Thyroid gland (tissue), 4 donors: Measurements from ENCODE around the gene MICU1. TPM values are rescaled to one million over a fixed set of nuclear protein-coding genes. Genes with fewer than 3 reads are reported as not detected.

Experiments
- DNase-seq, 2 donors: peaks; one replicate each; pipeline ENCODE4 v3.0.0-alpha.2; 2019
- H3K27ac ChIP-seq, 3 donors: fragments of 200-600 bp; sonication (generic); 1 replicate in 2 of 3; 2 replicates in 1 of 3; pipeline ENCODE4 v1.5.1; 2016 to 2019; ENCODE audit warnings: mild to moderate bottlenecking in 1 of 3, moderate library complexity in 1 of 3
- H3K27me3 ChIP-seq: fragments of 200-600 bp; sonication (generic); one replicate; pipeline ENCODE4 v1.5.1; 2019
- H3K36me3 ChIP-seq, 2 donors: fragments of 200-600 bp; sonication (generic); one replicate each; pipeline ENCODE4 v1.5.1; 2016 to 2019
- H3K4me1 ChIP-seq, 2 donors: fragments of 200-600 bp; sonication (generic); one replicate each; pipeline ENCODE4 v1.5.1; 2017 to 2019
- H3K4me3 ChIP-seq, 3 donors: fragments of 200-600 bp; sonication (generic); replicated peaks in 1 of 3; 1 replicate in 2 of 3; 2 replicates in 1 of 3; pipeline ENCODE4 v1.5.1; 2016; ENCODE audit warnings: mild to moderate bottlenecking in 1 of 3
- H3K9me3 ChIP-seq: fragments of 200-600 bp; sonication (generic); one replicate; pipeline ENCODE4 v1.5.1; 2017
- CTCF ChIP-seq, 6 experiments: fragments of 200-600 bp in 3 of 6; fragments of 450-650 bp in 3 of 6; sonication (generic) in 3 of 6; IDR thresholded peaks; one replicate each; pipeline ENCODE4 v1.5.1; 2016 to 2019; ENCODE audit warnings: antibody characterized with exemption in 6 of 6, mild to moderate bottlenecking in 2 of 6, inconsistent platforms in 1 of 6, moderate library complexity in 1 of 6
- POLR2A ChIP-seq, 2 donors: fragments of 450-650 bp; IDR thresholded peaks; one replicate each; pipeline ENCODE4 v1.6.1; 2017; ENCODE audit warnings: antibody characterized with exemption in 2 of 2, mild to moderate bottlenecking in 2 of 2, moderate library complexity in 1 of 2
- WGBS, 2 donors: methylation state at CpG; one replicate each; pipeline ENCODE4 v1.1.5; 2017; 5-methylcytosine and 5-hydroxymethylcytosine counted together
- intact Hi-C: fragments of 100-400 bp; cut with DNase I; formaldehyde crosslinking; loops from one replicate; pipeline ENCODE4 v1.15.1; 2023
- total RNA-seq, 4 donors: library from RNA; depleted of rRNA; stranded (reverse); fragments of >200 nt; gene quantifications; one replicate each; pipeline ENCODE4 v1.2.3, GENCODE V29; 2016

The MICU1 gene
- total RNA-seq, 4 donors from 2014 or later = 26.5 to 33.9 (median 31.5) TPM

- no peak for DNase-seq
- Histone ChIP-seq H3K4me3 (no peak overlapping the region), H3K27me3 (no peaks in the 10 kb centered on the region), H3K4me1 (no peaks in the 10 kb centered on the region), H3K36me3 (no peaks in the 10 kb centered on the region), H3K9me3 (no peaks in the 10 kb centered on the region), H3K27ac (no peak overlapping the region)
- 89 to 92% methylated on average over 3 of the region's 3 CpGs for WGBS, 2 donors
- TF ChIP-seq CTCF (IDR thresholded peaks at IDR 0.05) = no peak
- no peak for TF ChIP-seq POLR2A (IDR thresholded peaks at IDR 0.05)
- intact Hi-C loops = no loop called here
These were observed 37.6 kb downstream of the MICU1 start for GRCh38 chr10:72588266-72588665.

GRCh38 chr10:72587568-72587967, 38.3 kb downstream of the MICU1 start:
- no peak overlapping the region for H3K4me3 ChIP-seq
- no peaks in the 10 kb centered on the region for H3K4me1 ChIP-seq
- intact Hi-C loops = no loop called here
- TF ChIP-seq CTCF (IDR thresholded peaks at IDR 0.05) (no peak), POLR2A (IDR thresholded peaks at IDR 0.05) (no peak)
- H3K27me3 ChIP-seq = no peaks in the 10 kb centered on the region
- DNase-seq = no peak
- 96 to 97% methylated on average over 5 of the region's 5 CpGs for WGBS, 2 donors
- H3K9me3 ChIP-seq = no peaks in the 10 kb centered on the region
- H3K36me3 ChIP-seq = no peaks in the 10 kb centered on the region
- no peak overlapping the region for H3K27ac ChIP-seq

GRCh38 chr10:72574636-72575035, 51.2 kb downstream of the MICU1 start:
- DNase-seq = no peak
- no peak for TF ChIP-seq CTCF (IDR thresholded peaks at IDR 0.05)
- WGBS, 2 donors = 94% methylated on average over 4 of the region's 4 CpGs
- Histone ChIP-seq H3K27me3 (no peaks in the 10 kb centered on the region), H3K36me3 (no peaks in the 10 kb centered on the region), H3K9me3 (no peaks in the 10 kb centered on the region), H3K4me3 (no peak overlapping the region), H3K4me1 (no peaks in the 10 kb centered on the region), H3K27ac (no peak overlapping the region)
- intact Hi-C loops = no loop called here

- intact Hi-C loops = no loop called here
- 93 to 96% methylated on average over 2 of the region's 2 CpGs for WGBS, 2 donors
These were observed 52.8 kb downstream of the MICU1 start for GRCh38 chr10:72573079-72573478.

More at GRCh38 chr10:72573079-72573478, 52.8 kb downstream of the MICU1 start:
- H3K27me3 ChIP-seq = no peaks in the 10 kb centered on the region
- no peaks in the 10 kb centered on the region for H3K9me3 ChIP-seq
- no peaks in the 10 kb centered on the region for H3K36me3 ChIP-seq
- H3K4me1 ChIP-seq = no peaks in the 10 kb centered on the region
- TF ChIP-seq CTCF (IDR thresholded peaks at IDR 0.05) (no peak), POLR2A (IDR thresholded peaks at IDR 0.05) (no peak)
- no peak overlapping the region for H3K4me3 ChIP-seq
- DNase-seq = no peak
- H3K27ac ChIP-seq = no peak overlapping the region
